Mammary epithelial cell (primary cell): ENCODE data around the gene ABHD4.

Experiments used
- EZH2 ChIP-seq: IDR thresholded peaks from 2 replicates; pipeline ENCODE4 v1.6.1; 2012; ENCODE audit warnings: low read length, inconsistent platforms, borderline replicate concordance
- TF ChIP-seq, protein P1 (sequence below), 2 donors: IDR thresholded peaks in 1 of 2; conservative IDR thresholded peaks in 1 of 2; 2 replicates each; pipeline ENCODE4 v1.5.1; 2011 to 2012; ENCODE audit warnings: inconsistent platforms in 2 of 2, low read length in 2 of 2, mild to moderate bottlenecking in 2 of 2, control low read depth in 1 of 2, low read depth in 1 of 2; ENCODE audit not compliant: insufficient read depth in 1 of 2; ENCODE audit errors: extremely low read depth in 1 of 2

DNA sequence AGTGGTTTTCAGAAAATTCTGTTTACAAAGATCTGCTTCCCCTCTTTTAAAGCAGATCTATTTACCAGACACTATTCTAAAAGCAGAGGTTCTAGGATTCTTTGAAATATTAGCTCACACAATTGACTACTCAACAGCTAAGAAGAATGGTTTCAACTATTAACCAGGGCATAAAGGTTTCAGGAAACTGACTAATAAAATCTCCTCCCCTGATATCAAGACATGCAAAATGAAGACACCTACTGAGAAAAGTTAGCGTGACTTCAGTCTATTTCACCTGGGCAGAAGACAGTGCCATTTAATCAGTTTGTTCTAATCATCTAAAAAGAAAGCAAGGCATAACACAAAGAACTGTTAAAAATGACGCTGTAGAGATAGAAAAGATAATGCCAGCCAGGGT, 31.3 kb upstream of the ABHD4 start:
- TF ChIP-seq, protein P1, sequence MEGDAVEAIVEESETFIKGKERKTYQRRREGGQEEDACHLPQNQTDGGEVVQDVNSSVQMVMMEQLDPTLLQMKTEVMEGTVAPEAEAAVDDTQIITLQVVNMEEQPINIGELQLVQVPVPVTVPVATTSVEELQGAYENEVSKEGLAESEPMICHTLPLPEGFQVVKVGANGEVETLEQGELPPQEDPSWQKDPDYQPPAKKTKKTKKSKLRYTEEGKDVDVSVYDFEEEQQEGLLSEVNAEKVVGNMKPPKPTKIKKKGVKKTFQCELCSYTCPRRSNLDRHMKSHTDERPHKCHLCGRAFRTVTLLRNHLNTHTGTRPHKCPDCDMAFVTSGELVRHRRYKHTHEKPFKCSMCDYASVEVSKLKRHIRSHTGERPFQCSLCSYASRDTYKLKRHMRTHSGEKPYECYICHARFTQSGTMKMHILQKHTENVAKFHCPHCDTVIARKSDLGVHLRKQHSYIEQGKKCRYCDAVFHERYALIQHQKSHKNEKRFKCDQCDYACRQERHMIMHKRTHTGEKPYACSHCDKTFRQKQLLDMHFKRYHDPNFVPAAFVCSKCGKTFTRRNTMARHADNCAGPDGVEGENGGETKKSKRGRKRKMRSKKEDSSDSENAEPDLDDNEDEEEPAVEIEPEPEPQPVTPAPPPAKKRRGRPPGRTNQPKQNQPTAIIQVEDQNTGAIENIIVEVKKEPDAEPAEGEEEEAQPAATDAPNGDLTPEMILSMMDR (conservative IDR thresholded peaks at IDR 0.05 in 1 of 2, IDR thresholded peaks at IDR 0.05 in 1 of 2; ENCODE audit: extremely low read depth in 1 of 2, insufficient read depth in 1 of 2, low read depth in 1 of 2, low read length in 2 of 2), result no peak
- TF ChIP-seq EZH2, result no peak
